Endothelial cell of umbilical vein (primary cell): ENCODE data around the gene CST3. TPM values are rescaled to one million over a fixed set of nuclear protein-coding genes. Genes with fewer than 3 reads are reported as not detected.

Experiments
- BruUV-seq: library from RNA; stranded (reverse); fragments of 400-500 nt; replicated peaks from 2 replicates; lab custom pipeline; 2021; lab: Mats Ljungman, UMichigan
- CTCF ChIA-PET: fragments of 300-600, 350-600 bp; sonication (Branson Sonifier 250); formaldehyde crosslinking; loops from one replicate; lab custom pipeline; 2021; ENCODE audit warnings: antibody characterized with exemption, inconsistent platforms; lab: Charles Lee
- POLR2A ChIA-PET: fragments of 300-600, 350-600 bp; sonication (Branson Sonifier 250); formaldehyde crosslinking; loops from one replicate; lab custom pipeline; 2021; ENCODE audit warnings: antibody characterized with exemption, inconsistent platforms; lab: Charles Lee
- DNase-seq: peaks from one replicate; pipeline ENCODE4 v3.0.0-alpha.2; 2011; ENCODE audit warnings: low read depth, low spot score
- FAIRE-seq: peaks from 2 replicates; lab custom pipeline; 2011; peaks lifted over from hg19 to GRCh38; lab: Jason Lieb, UNC
- H2AFZ ChIP-seq: 2 replicates; pipeline ENCODE4 v1.6.0; 2012; ENCODE audit warnings: low read depth, low read length, control low read depth, inconsistent platforms
- H3K27ac ChIP-seq: 2 replicates; pipeline ENCODE4 v1.5.1; 2011; ENCODE audit warnings: low read depth, mild to moderate bottlenecking, control low read depth, low read length, moderate library complexity; ENCODE audit not compliant: insufficient read depth
- H3K27me3 ChIP-seq, 2 experiments: 2 replicates each; pipeline versions ENCODE4 v1.6.0 to v1.6.1; 2011; ENCODE audit warnings: low read length in 2 of 2, mixed read lengths in 1 of 2; ENCODE audit not compliant: control insufficient read depth in 2 of 2, insufficient read depth in 2 of 2
- H3K36me3 ChIP-seq, 2 experiments: 2 replicates in 1 of 2; 3 replicates in 1 of 2; pipeline ENCODE4 v1.5.1; 2011; ENCODE audit warnings: low read length in 2 of 2, mild to moderate bottlenecking in 1 of 2, moderate library complexity in 1 of 2; ENCODE audit not compliant: control insufficient read depth in 2 of 2, insufficient read depth in 2 of 2; ENCODE audit errors: extremely low read depth in 1 of 2
- H3K4me1 ChIP-seq: 3 replicates; pipeline ENCODE4 v1.5.1; 2011; ENCODE audit warnings: mild to moderate bottlenecking, low read length; ENCODE audit not compliant: control insufficient read depth, insufficient read depth; ENCODE audit errors: extremely low read depth
- H3K4me2 ChIP-seq: 2 replicates; pipeline ENCODE4 v1.6.1; 2011; ENCODE audit warnings: low read length, control low read depth, mixed read lengths; ENCODE audit not compliant: insufficient read depth
- H3K4me3 ChIP-seq, 3 experiments: fragments of 200-600 bp in 1 of 3; sonication (generic), shearing (Covaris generic) in 1 of 3; replicated peaks in 1 of 3; 2 replicates each; pipeline ENCODE4 v1.5.1; 2011 to 2016; ENCODE audit warnings: control low read depth in 3 of 3, low read length in 3 of 3, mild to moderate bottlenecking in 2 of 3, inconsistent platforms in 1 of 3, low read depth in 1 of 3, moderate library complexity in 1 of 3; ENCODE audit not compliant: insufficient read depth in 1 of 3
- H3K79me2 ChIP-seq: 2 replicates; pipeline ENCODE4 v1.6.0; 2012; ENCODE audit warnings: low read length, inconsistent platforms; ENCODE audit not compliant: control insufficient read depth, insufficient read depth
- H3K9ac ChIP-seq: replicated peaks from 2 replicates; pipeline ENCODE3; 2011; ENCODE audit warnings: low read length, control low read depth; ENCODE audit not compliant: insufficient read depth; ENCODE audit errors: extremely low read depth
- H3K9me1 ChIP-seq: replicated peaks from 3 replicates; pipeline ENCODE4 v1.6.0; 2011; ENCODE audit warnings: mild to moderate bottlenecking, low read length; ENCODE audit not compliant: control insufficient read depth, insufficient read depth; ENCODE audit errors: extremely low read depth
- H3K9me3 ChIP-seq: replicated peaks from 2 replicates; pipeline ENCODE4 v1.5.1; 2012; ENCODE audit warnings: low read length, inconsistent platforms; ENCODE audit not compliant: control insufficient read depth, insufficient read depth
- H4K20me1 ChIP-seq: replicated peaks from 2 replicates; pipeline ENCODE3; 2011; ENCODE audit warnings: mild to moderate bottlenecking, low read length; ENCODE audit not compliant: control insufficient read depth, insufficient read depth; ENCODE audit errors: extremely low read depth
- EZH2 ChIP-seq: IDR thresholded peaks from 2 replicates; pipeline ENCODE4 v1.6.1; 2012; ENCODE audit warnings: borderline replicate concordance, low read depth, mild to moderate bottlenecking, moderate library complexity, low read length, inconsistent platforms; ENCODE audit not compliant: severe bottlenecking
- FOS ChIP-seq: IDR thresholded peaks from 2 replicates; pipeline ENCODE4 v1.6.1; 2011; ENCODE audit warnings: mild to moderate bottlenecking, low read length, moderate library complexity, borderline replicate concordance; ENCODE audit not compliant: insufficient read depth
- GATA2 ChIP-seq: IDR thresholded peaks from 2 replicates; pipeline ENCODE4 v1.7.0; 2011; ENCODE audit warnings: low read depth, mild to moderate bottlenecking, moderate library complexity, mixed read lengths, low read length; ENCODE audit not compliant: insufficient read length, insufficient read depth
- JUN ChIP-seq: IDR thresholded peaks from 2 replicates; pipeline ENCODE4 v1.6.1; 2011; ENCODE audit warnings: borderline replicate concordance, low read depth; ENCODE audit not compliant: insufficient read length, insufficient read depth
- MYC ChIP-seq: IDR thresholded peaks from one replicate; pipeline ENCODE4 v1.6.1; 2011; ENCODE audit warnings: mild to moderate bottlenecking, low read depth, low read length
- POLR2A ChIP-seq: IDR thresholded peaks from 2 replicates; pipeline ENCODE4 v1.6.1; 2012; ENCODE audit warnings: low read depth, mild to moderate bottlenecking, control low read depth, low read length
- POLR2AphosphoS5 ChIP-seq: IDR thresholded peaks from 2 replicates; pipeline ENCODE4 v1.6.1; 2012; ENCODE audit warnings: low read depth, mild to moderate bottlenecking, control low read depth, low read length, moderate library complexity; ENCODE audit not compliant: insufficient read depth
- dilution Hi-C: fragments of 300-500 bp; cut with MboI; formaldehyde crosslinking; loops from one replicate; pipeline ENCODE4 v1.15.0; 2019; ENCODE audit warnings: low sequenced_read_pairs; ENCODE audit not compliant: extremely low pct_ligation_motif_present
- intact Hi-C: fragments of 100-400 bp; cut with micrococcal nuclease; formaldehyde crosslinking; loops from one replicate; pipeline ENCODE4 v1.10.0; 2022
- polyA plus RNA-seq, 4 experiments: library from polyadenylated mRNA; depleted of rRNA in 3 of 4; stranded (reverse) in 3 of 4; unstranded in 1 of 4; fragments of >200 nt; gene quantifications; 2 replicates each; pipeline versions ENCODE4 v1.2.1 to v1.2.3, GENCODE V29; 2011 to 2012; ENCODE audit warnings: missing spikeins in 1 of 4
- total RNA-seq: library from RNA; stranded (reverse); gene quantifications from 2 replicates; pipeline ENCODE4 v1.2.3, GENCODE V29; 2021
- TF ChIP-seq, protein P1 (sequence below), 2 donors: IDR thresholded peaks; 1 replicate in 1 of 2; 2 replicates in 1 of 2; pipeline ENCODE4 v1.5.1; 2011; ENCODE audit warnings: low read length in 2 of 2, mild to moderate bottlenecking in 2 of 2, moderate library complexity in 2 of 2, control low read depth in 1 of 2, inconsistent platforms in 1 of 2, low read depth in 1 of 2; ENCODE audit not compliant: insufficient read depth in 1 of 2; ENCODE audit errors: extremely low read depth in 1 of 2
- TF ChIP-seq, protein P2 (sequence below): IDR thresholded peaks from 2 replicates; pipeline ENCODE4 v1.6.1; 2011; ENCODE audit not compliant: insufficient read depth, insufficient read length

CST3 gene
- total and polyA plus RNA-seq, 2 donors (not counting 3 experiments of a cell fraction or from before 2014, with no cell fraction given), result 251 to 479 TPM

GRCh38 chr20:23606652-23607049 lies 31.1 kb downstream of the CST3 start:
- intact Hi-C loops (loop anchor here (1.0 to 10.0 kb wide), 6 partner anchors 31 to 922 kb away; partner anchors contain the start of genes CST3 and THBD), dilution Hi-C loops (no loop called here)
- H3K9ac ChIP-seq, result no peak overlapping the region
- POLR2A ChIA-PET, result no interaction called here
- no peaks in the 10 kb centered on the region for H3K79me2 ChIP-seq
- no peaks in the 10 kb centered on the region for H3K9me1 ChIP-seq
- no peak for TF ChIP-seq GATA2
- TF ChIP-seq, protein P1, sequence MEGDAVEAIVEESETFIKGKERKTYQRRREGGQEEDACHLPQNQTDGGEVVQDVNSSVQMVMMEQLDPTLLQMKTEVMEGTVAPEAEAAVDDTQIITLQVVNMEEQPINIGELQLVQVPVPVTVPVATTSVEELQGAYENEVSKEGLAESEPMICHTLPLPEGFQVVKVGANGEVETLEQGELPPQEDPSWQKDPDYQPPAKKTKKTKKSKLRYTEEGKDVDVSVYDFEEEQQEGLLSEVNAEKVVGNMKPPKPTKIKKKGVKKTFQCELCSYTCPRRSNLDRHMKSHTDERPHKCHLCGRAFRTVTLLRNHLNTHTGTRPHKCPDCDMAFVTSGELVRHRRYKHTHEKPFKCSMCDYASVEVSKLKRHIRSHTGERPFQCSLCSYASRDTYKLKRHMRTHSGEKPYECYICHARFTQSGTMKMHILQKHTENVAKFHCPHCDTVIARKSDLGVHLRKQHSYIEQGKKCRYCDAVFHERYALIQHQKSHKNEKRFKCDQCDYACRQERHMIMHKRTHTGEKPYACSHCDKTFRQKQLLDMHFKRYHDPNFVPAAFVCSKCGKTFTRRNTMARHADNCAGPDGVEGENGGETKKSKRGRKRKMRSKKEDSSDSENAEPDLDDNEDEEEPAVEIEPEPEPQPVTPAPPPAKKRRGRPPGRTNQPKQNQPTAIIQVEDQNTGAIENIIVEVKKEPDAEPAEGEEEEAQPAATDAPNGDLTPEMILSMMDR (IDR thresholded peaks at IDR 0.05; ENCODE audit: extremely low read depth in 1 of 2, insufficient read depth in 1 of 2, low read depth in 1 of 2, low read length in 2 of 2), result peak; percentile 86 to 90
- CTCF ChIA-PET, result interaction anchor here (0.8 to 2.8 kb wide), 7 partner anchors 13 to 387 kb away, joined by 3 to 12 read pairs (median 4); partner anchors contain the start of gene CST3
- BruUV-seq, result no TSS peak
- H3K36me3 ChIP-seq, result no peaks in the 10 kb centered on the region
- H2AFZ ChIP-seq, result peak overlapping the region; percentile 44
- peak; percentile 67 for DNase-seq
- no peak overlapping the region for H3K4me2 ChIP-seq
- no peak overlapping the region for H3K27ac ChIP-seq
- FAIRE-seq, result peak; percentile 89
- H3K4me1 ChIP-seq, result no peaks in the 10 kb centered on the region
- peaks cover 8% of the 10 kb centered on the region in 2 experiments for H3K27me3 ChIP-seq
- no peak overlapping the region for H3K4me3 ChIP-seq
- H3K9me3 ChIP-seq, result no peaks in the 10 kb centered on the region
- no peaks in the 10 kb centered on the region for H4K20me1 ChIP-seq

DNA sequence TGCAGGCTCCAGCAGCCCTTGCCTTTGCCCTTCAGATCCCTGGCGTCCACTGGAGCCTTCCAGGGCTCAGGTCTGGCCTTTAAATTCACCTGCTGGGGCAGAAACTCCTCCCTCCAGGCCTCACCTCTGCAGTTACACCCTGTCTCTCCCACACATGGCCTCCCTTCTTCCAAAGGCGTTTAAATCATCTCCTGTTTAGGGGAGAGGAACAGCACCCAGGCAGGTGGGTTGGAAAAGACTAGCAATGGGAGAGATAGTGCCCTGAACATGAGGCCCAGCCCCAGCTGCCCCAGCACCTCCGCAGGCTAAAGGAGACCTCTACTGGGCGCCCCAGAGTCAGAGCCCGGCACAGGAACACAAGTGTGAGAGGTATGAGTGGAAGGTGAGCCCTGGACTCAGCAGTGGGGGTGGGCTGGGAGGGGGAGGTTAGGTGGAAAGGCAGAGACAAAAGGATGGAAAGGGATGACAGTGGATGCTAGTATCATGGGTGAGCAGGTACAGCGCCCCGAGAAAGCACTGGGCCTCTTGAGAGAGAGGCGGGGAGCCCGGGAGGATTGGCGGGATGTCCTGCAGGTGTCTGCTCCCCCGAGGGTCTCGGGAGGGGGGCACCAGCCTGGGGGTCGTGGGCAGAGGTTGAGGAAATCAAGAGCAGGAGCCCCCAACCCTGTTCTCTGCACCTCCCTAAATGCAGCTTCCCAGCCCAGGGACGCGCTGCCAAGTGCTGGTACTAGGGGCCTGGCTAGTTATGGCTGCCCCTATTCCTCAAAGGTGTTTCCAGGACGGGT lies 31.7 kb downstream of the CST3 start, which contains the start of gene CST9:
CST9 (minus strand) TSS at position 51 of the 785 bp plus-strand sequence. CDS start 53 bp downstream, outside the sequence.
- Histone ChIP-seq H4K20me1 (no peaks in the 10 kb centered on the region), H3K9me3 (no peaks in the 10 kb centered on the region), H3K4me2 (no peak within 1 kb of the TSS), H3K36me3 (no peaks in the 10 kb centered on the region), H3K27ac (no peak within 1 kb of the TSS), H2AFZ (peak within 1 kb of the TSS; percentile 44), H3K79me2 (no peaks in the 10 kb centered on the region), H3K9me1 (no peaks in the 10 kb centered on the region), H3K27me3 (peaks cover 6 to 8% of the 10 kb centered on the region in 2 experiments), H3K9ac (no peak within 1 kb of the TSS), H3K4me1 (no peaks in the 10 kb centered on the region), H3K4me3 (no peak within 1 kb of the TSS)
- ChIA-PET POLR2A (no interaction called here), CTCF (interaction anchor here (1.2 to 2.8 kb wide), 4 partner anchors 14 to 256 kb away, joined by 3 to 12 read pairs (median 8); partner anchors contain the start of gene CST3)
- DNase-seq (no peak), FAIRE-seq (no peak)
- TF ChIP-seq JUN (no peak), GATA2 (no peak), EZH2 (no peak), FOS (no peak), MYC (no peak), POLR2A (no peak), POLR2AphosphoS5 (no peak)
- TF ChIP-seq, protein P2, sequence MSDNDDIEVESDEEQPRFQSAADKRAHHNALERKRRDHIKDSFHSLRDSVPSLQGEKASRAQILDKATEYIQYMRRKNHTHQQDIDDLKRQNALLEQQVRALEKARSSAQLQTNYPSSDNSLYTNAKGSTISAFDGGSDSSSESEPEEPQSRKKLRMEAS, result no peak
- TF ChIP-seq, protein P1 (IDR thresholded peaks at IDR 0.05; ENCODE audit: extremely low read depth in 1 of 2, insufficient read depth in 1 of 2, low read depth in 1 of 2, low read length in 2 of 2), result no peak
- intact Hi-C loops (loop anchor here (1.0 to 10.0 kb wide), 6 partner anchors 31 to 921 kb away; partner anchors contain the start of genes CST3 and THBD), dilution Hi-C loops (no loop called here)
- BruUV-seq, result no TSS peak
